Stomach (tissue), 4 donors: ENCODE measurements around the gene TIMM8A.

Experiments
- CTCF ChIP-seq, 7 experiments: fragments of 450-650 bp in 4 of 7; fragments of 200-600 bp in 3 of 7; sonication (generic) in 3 of 7; IDR thresholded peaks; one replicate each; pipeline ENCODE4 v1.5.1; 2016 to 2019; ENCODE audit warnings: antibody characterized with exemption in 7 of 7, control low read depth in 2 of 7, mild to moderate bottlenecking in 1 of 7
- POLR2AphosphoS5 ChIP-seq, 3 donors: sonication (generic); formaldehyde crosslinking; IDR thresholded peaks; one replicate each; pipeline ENCODE4 v1.6.1; 2016; ENCODE audit warnings: antibody characterized with exemption in 3 of 3

- no peak for TF ChIP-seq POLR2AphosphoS5 (IDR thresholded peaks at IDR 0.05)
- no peak for TF ChIP-seq CTCF (IDR thresholded peaks at IDR 0.05)
Observed at GRCh38 chrX:101397779-101398178, 49.2 kb upstream of the TIMM8A start.
